Activated CD8-positive, alpha-beta T cell treated with anti-CD3 and anti-CD28 coated beads for 36 hours (primary cell): ENCODE measurements around the gene TFEB. TPM values are rescaled to one million over a fixed set of nuclear protein-coding genes. Genes with fewer than 3 reads are reported as not detected.

Source experiments
- ATAC-seq: fragments of 200-7000 bp; cut with Tn5 transposase; one replicate; pipeline ENCODE4 v1.10.0; 2021; ENCODE audit warnings: mild to moderate bottlenecking, moderate library complexity
- CTCF ChIA-PET: fragments of 350-600 bp; sonication (Branson Sonifier 250); formaldehyde crosslinking; loops from one replicate; lab custom pipeline; 2021; ENCODE audit warnings: antibody characterized with exemption; lab: Charles Lee
- POLR2A ChIA-PET: fragments of 350-600 bp; sonication (Branson Sonifier 250); formaldehyde crosslinking; loops from one replicate; lab custom pipeline; 2021; ENCODE audit warnings: antibody characterized with exemption; lab: Charles Lee
- DNase-seq: peaks from one replicate; pipeline ENCODE4 v3.0.0-alpha.2; 2020
- H3K27ac Mint-ChIP-seq: one replicate; pipeline ENCODE4 v1.8.0; 2021; ENCODE audit warnings: mild to moderate bottlenecking, mixed read lengths
- H3K27me3 Mint-ChIP-seq: one replicate; pipeline ENCODE4 v1.8.0; 2021; ENCODE audit warnings: mixed read lengths
- H3K36me3 Mint-ChIP-seq: one replicate; pipeline ENCODE4 v1.8.0; 2021; ENCODE audit warnings: low read depth, mixed read lengths
- H3K4me1 Mint-ChIP-seq: one replicate; pipeline ENCODE4 v1.8.0; 2021; ENCODE audit warnings: low read depth, mixed read lengths
- H3K4me3 Mint-ChIP-seq: one replicate; pipeline ENCODE4 v1.8.0; 2021; ENCODE audit warnings: mild to moderate bottlenecking, moderate library complexity, mixed read lengths
- H3K9me3 Mint-ChIP-seq: one replicate; pipeline ENCODE4 v1.8.0; 2021; ENCODE audit warnings: mixed read lengths
- intact Hi-C: fragments of 100-400 bp; cut with micrococcal nuclease; formaldehyde crosslinking; loops from one replicate; pipeline ENCODE4 v1.10.0; 2022
- total RNA-seq, 2 experiments: library from RNA; stranded (reverse); gene quantifications; one replicate each; pipeline ENCODE4 v1.2.3, GENCODE V29; 2021
- TF ChIP-seq, protein P1 (sequence below): fragments of 200-600 bp; IDR thresholded peaks from one replicate; pipeline ENCODE4 v1.8.0; 2022; ENCODE audit warnings: antibody characterized with exemption, mild to moderate bottlenecking

TFEB gene
- total RNA-seq, 2 experiments from 2014 or later, result 14.6 to 15.9 TPM

DNA sequence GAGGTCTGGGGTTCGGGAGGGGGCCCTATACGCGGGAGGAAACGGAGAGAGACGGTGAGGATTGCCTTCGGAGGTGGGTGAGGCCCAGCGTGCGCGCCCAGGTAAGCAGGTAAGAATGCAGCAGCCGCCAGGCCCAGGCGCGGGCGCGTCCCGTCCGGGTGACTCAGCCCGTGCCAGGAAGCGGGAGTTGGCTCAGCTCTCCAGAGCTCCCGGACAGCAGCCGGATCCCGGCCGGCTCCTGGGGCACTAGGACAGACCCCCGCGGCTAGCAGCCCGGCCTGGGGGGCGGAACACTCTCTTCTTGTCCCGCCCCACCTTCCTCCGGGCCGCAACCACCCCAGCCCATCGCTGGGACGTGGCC, 98.6 kb downstream of the TFEB start:
- intact Hi-C loops, result no loop called here
- H3K9me3 Mint-ChIP-seq, result no peaks in the 10 kb centered on the region
- peaks cover 33% of the 10 kb centered on the region for H3K27me3 Mint-ChIP-seq
- H3K4me3 Mint-ChIP-seq, result no peak overlapping the region
- DNase-seq (no peak), ATAC-seq (no peak)
- no peaks in the 10 kb centered on the region for H3K36me3 Mint-ChIP-seq
- ChIA-PET POLR2A (no interaction called here), CTCF (interaction anchor here (1.0 kb wide), 1 partner anchor 268 kb away, joined by 3 read pairs; no protein-coding TSS in a partner anchor)
- TF ChIP-seq, protein P1, sequence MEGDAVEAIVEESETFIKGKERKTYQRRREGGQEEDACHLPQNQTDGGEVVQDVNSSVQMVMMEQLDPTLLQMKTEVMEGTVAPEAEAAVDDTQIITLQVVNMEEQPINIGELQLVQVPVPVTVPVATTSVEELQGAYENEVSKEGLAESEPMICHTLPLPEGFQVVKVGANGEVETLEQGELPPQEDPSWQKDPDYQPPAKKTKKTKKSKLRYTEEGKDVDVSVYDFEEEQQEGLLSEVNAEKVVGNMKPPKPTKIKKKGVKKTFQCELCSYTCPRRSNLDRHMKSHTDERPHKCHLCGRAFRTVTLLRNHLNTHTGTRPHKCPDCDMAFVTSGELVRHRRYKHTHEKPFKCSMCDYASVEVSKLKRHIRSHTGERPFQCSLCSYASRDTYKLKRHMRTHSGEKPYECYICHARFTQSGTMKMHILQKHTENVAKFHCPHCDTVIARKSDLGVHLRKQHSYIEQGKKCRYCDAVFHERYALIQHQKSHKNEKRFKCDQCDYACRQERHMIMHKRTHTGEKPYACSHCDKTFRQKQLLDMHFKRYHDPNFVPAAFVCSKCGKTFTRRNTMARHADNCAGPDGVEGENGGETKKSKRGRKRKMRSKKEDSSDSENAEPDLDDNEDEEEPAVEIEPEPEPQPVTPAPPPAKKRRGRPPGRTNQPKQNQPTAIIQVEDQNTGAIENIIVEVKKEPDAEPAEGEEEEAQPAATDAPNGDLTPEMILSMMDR, result no peak
- H3K4me1 Mint-ChIP-seq, result peaks cover 4% of the 10 kb centered on the region
- H3K27ac Mint-ChIP-seq, result no peak overlapping the region

DNA sequence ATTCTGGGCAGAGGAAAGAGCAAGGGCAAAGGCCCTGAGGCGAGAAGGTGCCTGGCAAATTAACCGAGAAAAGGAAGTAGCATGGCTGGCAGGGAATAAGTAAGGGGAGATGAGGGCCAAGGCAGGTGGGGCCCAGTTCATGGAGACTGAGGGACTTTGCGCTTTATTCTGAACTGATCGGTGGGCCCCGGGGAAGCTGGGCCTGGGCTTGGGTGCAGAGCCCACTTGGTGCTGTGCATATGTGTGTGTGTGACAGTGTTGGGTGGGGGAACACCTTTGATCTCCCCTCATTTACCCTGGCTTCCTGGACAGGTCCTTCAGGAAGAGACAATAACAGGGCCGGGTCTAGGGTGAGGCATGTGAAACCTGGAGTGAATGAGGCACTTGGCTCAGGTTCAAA, 100.0 kb downstream of the TFEB start:
- POLR2A ChIA-PET, result no interaction called here
- intact Hi-C loops, result no loop called here
- DNase-seq, result no peak
- Mint-ChIP-seq H3K4me1 (peaks cover 4% of the 10 kb centered on the region), H3K27me3 (peaks cover 31% of the 10 kb centered on the region), H3K4me3 (no peak overlapping the region), H3K36me3 (no peaks in the 10 kb centered on the region), H3K27ac (no peak overlapping the region), H3K9me3 (no peaks in the 10 kb centered on the region)
- TF ChIP-seq, protein P1, result no peak
- CTCF ChIA-PET, result no interaction called here
- no peak for ATAC-seq

DNA sequence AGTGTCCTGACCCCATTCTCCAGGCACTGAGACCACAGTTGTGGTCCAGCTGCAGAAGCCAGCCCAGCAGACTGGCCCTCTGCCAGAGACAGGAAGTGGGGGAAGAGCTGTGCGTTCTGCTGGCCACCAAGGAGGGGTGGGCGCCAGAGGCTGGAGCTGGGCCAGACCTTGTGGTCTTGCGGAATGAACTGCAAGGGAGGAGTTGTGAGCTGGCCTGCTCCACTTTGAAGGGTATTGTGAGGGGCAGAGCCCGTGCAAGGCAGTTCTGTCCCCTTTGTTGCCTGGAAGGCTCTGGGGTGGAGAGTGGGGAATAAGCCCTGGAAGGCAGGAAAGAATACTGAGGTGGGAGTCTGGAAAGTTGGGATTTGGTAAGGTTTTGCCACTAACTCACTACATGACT, 100.8 kb downstream of the TFEB start:
- ChIA-PET POLR2A (no interaction called here), CTCF (interaction anchor here (2.0 kb wide), 1 partner anchor 49 kb away, joined by 5 read pairs; no protein-coding TSS in a partner anchor)
- DNase-seq (no peak), ATAC-seq (no peak)
- TF ChIP-seq, protein P1, result no peak
- intact Hi-C loops, result no loop called here
- H3K27me3 Mint-ChIP-seq, result peaks cover 25% of the 10 kb centered on the region
- H3K4me1 Mint-ChIP-seq, result peaks cover 4% of the 10 kb centered on the region
- H3K4me3 Mint-ChIP-seq, result no peak overlapping the region
- H3K27ac Mint-ChIP-seq, result no peak overlapping the region
- H3K9me3 Mint-ChIP-seq, result no peaks in the 10 kb centered on the region
- H3K36me3 Mint-ChIP-seq, result no peaks in the 10 kb centered on the region

Other genes starting within 250 kb of the TFEB start
- gene FOXP4, start 189.2 kb downstream of the TFEB start, total RNA-seq, result 10 to 100 TPM; 11.0 to 11.8 TPM
- not detected for gene MDFI, start 97.1 kb downstream of the TFEB start, total RNA-seq
- gene PGC, start 11.8 kb upstream of the TFEB start, total RNA-seq, result not detected
- 1 to 10 TPM; 3.2 to 4.1 TPM for gene FRS3, start 44.3 kb upstream of the TFEB start, total RNA-seq
- gene PRICKLE4, start 45.2 kb upstream of the TFEB start, total RNA-seq, result not detected
- gene TOMM6, start 52.1 kb upstream of the TFEB start, total RNA-seq, result 100 to 1,000 TPM; 310 to 314 TPM
- gene USP49, start 159.8 kb upstream of the TFEB start, total RNA-seq, result 1 to 10 TPM; 5.7 to 5.9 TPM
- 10 to 100 TPM; 23.4 to 28.0 TPM for gene MED20, start 185.5 kb upstream of the TFEB start, total RNA-seq
- 10 to 100 TPM; 56.4 to 59.5 TPM for gene BYSL, start 185.9 kb upstream of the TFEB start, total RNA-seq
- 100 to 1,000 TPM; 457 to 459 TPM for gene CCND3, start 206.2 kb upstream of the TFEB start, total RNA-seq